ENCODE results near the gene FOXN3. TPM values are rescaled to one million over a fixed set of nuclear protein-coding genes. Genes with fewer than 3 reads are reported as not detected.
"Not testable (repeated sequence)": the region's sequence is repeated elsewhere in the genome, so short reads cannot be mapped to it uniquely, and the experiment has no call there.

Gene FOXN3
- total RNA-seq, 1 donor = 105 TPM

DNA sequence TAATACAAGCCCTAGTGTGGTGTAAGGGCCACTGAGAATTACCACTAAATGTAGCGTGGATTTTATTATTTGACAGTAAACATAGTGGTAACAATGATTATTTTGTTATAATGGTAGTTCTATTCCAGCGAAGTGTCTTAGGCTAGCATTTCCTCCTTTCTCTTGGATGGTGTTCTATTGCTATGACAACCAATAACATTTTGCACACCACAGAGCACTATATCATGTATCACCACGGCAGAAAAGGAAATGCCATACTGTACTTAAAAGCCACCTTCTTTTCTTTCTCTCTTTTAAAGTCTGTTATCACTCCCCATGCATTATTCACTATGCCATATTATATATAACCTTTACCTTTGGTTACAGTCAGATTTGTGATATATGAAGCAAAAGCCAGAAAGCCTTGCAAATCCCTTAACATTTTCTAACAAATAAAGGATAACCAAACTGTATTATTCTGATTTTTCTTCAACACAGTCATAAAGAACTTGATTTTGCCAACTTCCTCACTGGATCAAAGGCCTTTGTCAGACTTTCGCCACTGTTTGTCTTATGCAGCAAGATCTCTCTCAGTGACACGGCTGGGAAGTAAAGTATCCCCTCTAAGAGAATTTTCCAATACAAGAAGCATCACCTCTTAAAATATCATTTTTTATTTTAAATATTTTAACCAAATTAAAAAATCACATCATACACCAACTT is 195.8 kb downstream of the FOXN3 start:
- H3K4me1 ChIP-seq (ENCODE audit: insufficient read depth, low read length) = peaks cover 14% of the 10 kb centered on the region
- H3K4me3 ChIP-seq (ENCODE audit: low read length) = no peak overlapping the region
- no peaks in the 10 kb centered on the region for H3K9me3 ChIP-seq (ENCODE audit: low read depth, low read length)

DNA sequence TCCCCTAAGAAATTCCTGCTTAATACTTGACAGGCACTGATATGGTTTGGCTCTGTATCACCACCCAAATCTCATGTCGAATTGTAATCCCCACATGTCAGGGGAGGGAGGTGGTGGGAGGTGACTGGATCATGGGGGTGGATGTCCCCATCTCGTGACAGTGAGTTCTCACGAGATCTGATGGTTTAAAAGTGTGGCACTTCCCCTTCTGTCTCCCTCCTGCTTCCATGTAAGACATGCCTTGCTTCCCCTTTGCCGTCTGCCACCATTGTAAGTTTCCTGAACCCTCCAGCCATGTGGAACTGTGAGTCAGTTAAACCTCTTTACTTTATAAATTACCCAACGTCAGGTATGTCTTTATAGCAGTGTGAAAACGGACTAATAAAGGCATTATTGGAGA is 198.0 kb downstream of the FOXN3 start:
- no peaks in the 10 kb centered on the region for H3K27me3 ChIP-seq (ENCODE audit: insufficient read depth, low read length)
- no peaks in the 10 kb centered on the region for H3K9me3 ChIP-seq (ENCODE audit: low read depth, low read length)
- H3K4me1 ChIP-seq (ENCODE audit: insufficient read depth, low read length) = peaks cover 8% of the 10 kb centered on the region
- no peak overlapping the region for H3K4me3 ChIP-seq (ENCODE audit: low read length)

More for the DNA sequence above, 195.8 kb downstream of the FOXN3 start:
- H3K27me3 ChIP-seq (ENCODE audit: insufficient read depth, low read length) = no peaks in the 10 kb centered on the region

- no peak overlapping the region for H3K4me3 ChIP-seq (ENCODE audit: low read length)
- H3K27me3 ChIP-seq (ENCODE audit: insufficient read depth, low read length) = no peaks in the 10 kb centered on the region
- peaks cover 8% of the 10 kb centered on the region for H3K4me1 ChIP-seq (ENCODE audit: insufficient read depth, low read length)
- no peaks in the 10 kb centered on the region for H3K9me3 ChIP-seq (ENCODE audit: low read depth, low read length)
Measured at GRCh38 chr14:89217891-89218290, 199.1 kb downstream of the FOXN3 start.

- no peak overlapping the region for H3K4me3 ChIP-seq (ENCODE audit: low read length)
- no peaks in the 10 kb centered on the region for H3K9me3 ChIP-seq (ENCODE audit: low read depth, low read length)
- H3K27me3 ChIP-seq (ENCODE audit: insufficient read depth, low read length) = no peaks in the 10 kb centered on the region
- H3K4me1 ChIP-seq (ENCODE audit: insufficient read depth, low read length) = peaks cover 2% of the 10 kb centered on the region
Measured at GRCh38 chr14:89215531-89215930, 201.5 kb downstream of the FOXN3 start.

DNA sequence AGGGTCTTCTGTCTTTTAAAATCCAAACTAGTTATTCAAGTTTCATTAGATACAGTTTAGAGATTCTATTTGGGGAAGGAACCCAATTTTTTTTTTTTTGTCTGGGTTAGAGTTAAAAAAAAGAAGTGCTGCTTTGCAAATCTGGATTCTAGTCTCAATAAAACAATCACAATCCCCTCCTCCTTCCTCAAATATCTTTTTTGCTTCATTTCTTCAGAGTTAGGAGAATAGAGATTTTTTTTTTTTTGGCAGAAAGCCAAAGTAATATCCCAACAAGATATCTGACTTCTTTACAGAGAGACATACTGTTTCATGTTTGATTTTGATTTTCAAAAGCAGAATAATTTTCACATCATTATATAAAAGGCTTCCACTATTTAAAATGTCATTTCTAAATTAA is 201.9 kb downstream of the FOXN3 start:
- H3K27me3 ChIP-seq (ENCODE audit: insufficient read depth, low read length) = no peaks in the 10 kb centered on the region
- H3K4me1 ChIP-seq (ENCODE audit: insufficient read depth, low read length) = no peaks in the 10 kb centered on the region
- H3K4me3 ChIP-seq (ENCODE audit: low read length) = no peak overlapping the region
- no peaks in the 10 kb centered on the region for H3K9me3 ChIP-seq (ENCODE audit: low read depth, low read length)

- Histone ChIP-seq H3K27me3 (ENCODE audit: insufficient read depth, low read length) (no peaks in the 10 kb centered on the region), H3K4me3 (ENCODE audit: low read length) (no peak overlapping the region), H3K9me3 (ENCODE audit: low read depth, low read length) (no peaks in the 10 kb centered on the region), H3K4me1 (ENCODE audit: insufficient read depth, low read length) (no peaks in the 10 kb centered on the region)
Measured at GRCh38 chr14:89214221-89214965, 202.6 kb downstream of the FOXN3 start.

DNA sequence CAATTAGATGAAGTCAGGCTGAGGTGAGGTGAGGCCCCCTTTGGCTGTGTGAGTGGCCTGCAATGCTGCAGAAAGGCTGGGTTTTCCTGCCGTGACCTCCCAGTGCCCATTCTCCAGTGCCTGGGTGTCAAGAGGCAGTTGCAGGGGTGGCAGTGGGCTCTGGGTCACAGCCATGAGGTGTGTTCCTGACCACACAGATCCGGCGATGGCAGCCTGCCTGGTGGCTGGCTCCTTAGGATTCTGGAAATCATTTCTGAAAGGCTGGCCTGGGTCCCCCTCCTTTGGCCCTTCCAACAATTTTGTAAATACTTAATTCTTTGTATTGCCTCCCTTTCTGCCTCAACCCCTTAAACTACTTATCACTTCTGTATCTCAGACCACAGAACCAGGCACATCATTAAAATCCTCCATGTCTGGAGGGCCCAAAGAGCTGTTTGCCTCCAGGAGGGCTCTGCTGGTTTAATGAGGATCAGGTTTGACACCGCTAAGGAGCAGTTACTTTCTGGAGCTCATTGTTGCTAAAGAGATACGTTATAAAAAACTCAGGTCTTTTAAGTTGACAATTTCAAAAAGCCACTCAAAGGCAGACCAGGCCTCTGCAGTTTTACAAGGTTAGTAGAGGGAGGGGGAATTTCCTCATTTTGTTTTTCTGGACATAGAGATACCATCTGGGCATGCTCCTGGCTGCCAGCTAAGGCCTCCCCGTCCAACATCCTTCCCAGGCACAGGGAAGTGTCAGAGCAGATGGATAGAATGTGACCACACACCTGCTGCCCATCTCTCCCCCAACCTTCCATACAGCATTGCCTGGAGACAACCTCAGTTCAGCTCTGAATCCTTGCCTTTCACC is 204.4 kb downstream of the FOXN3 start:
- Histone ChIP-seq H3K27me3 (ENCODE audit: insufficient read depth, low read length) (no peaks in the 10 kb centered on the region), H3K4me1 (ENCODE audit: insufficient read depth, low read length) (no peaks in the 10 kb centered on the region), H3K4me3 (ENCODE audit: low read length) (no peak overlapping the region), H3K9me3 (ENCODE audit: low read depth, low read length) (no peaks in the 10 kb centered on the region)

DNA sequence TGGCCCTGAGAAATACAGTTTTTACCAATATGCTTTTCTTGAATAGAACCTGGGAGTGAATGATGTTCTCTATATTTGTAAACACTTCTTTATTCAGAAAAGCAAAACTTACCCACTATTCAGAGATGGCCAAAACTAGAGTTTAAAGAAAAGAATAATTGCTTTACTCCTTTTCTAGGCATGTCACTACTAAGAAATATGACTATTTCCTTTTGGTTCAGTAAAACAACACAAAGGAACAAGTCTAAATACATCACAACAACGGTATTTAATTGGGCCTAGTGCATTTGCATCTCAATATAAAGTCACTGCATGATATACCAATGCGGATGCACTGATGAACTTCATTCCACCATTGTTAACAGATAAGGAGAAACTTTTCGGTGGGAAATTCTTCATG is 207.5 kb downstream of the FOXN3 start:
- H3K9me3 ChIP-seq (ENCODE audit: low read depth, low read length) = no peaks in the 10 kb centered on the region
- no peaks in the 10 kb centered on the region for H3K27me3 ChIP-seq (ENCODE audit: insufficient read depth, low read length)
- no peaks in the 10 kb centered on the region for H3K4me1 ChIP-seq (ENCODE audit: insufficient read depth, low read length)
- no peak overlapping the region for H3K4me3 ChIP-seq (ENCODE audit: low read length)

DNA sequence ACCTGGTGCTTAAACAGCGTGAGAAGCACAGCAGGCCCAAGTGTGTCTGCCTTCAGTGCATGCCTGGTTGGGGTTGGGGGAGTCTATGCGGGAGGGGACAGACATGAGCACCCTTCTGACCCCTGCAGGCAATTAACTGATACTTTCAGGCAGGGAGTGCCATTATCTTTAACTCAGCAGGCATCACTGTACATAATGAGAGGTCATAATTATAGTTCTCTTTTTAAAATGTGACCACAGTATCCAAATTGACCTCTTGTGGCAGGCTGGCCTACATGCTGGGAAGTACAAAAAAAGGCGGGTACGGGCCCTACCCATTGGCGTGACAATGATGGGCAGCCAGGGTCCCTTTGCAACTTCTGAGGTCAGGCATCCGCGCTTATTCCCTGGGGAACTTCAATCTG is 209.1 kb downstream of the FOXN3 start:
- Histone ChIP-seq H3K27me3 (ENCODE audit: insufficient read depth, low read length) (no peaks in the 10 kb centered on the region), H3K9me3 (ENCODE audit: low read depth, low read length) (no peaks in the 10 kb centered on the region), H3K4me1 (ENCODE audit: insufficient read depth, low read length) (peaks cover 12% of the 10 kb centered on the region), H3K4me3 (ENCODE audit: low read length) (no peak overlapping the region)

- Histone ChIP-seq H3K27me3 (ENCODE audit: insufficient read depth, low read length) (no peaks in the 10 kb centered on the region), H3K4me3 (ENCODE audit: low read length) (no peak overlapping the region), H3K9me3 (ENCODE audit: low read depth, low read length) (no peaks in the 10 kb centered on the region), H3K4me1 (ENCODE audit: insufficient read depth, low read length) (peaks cover 26% of the 10 kb centered on the region)
Measured at GRCh38 chr14:89206389-89207031, 210.5 kb downstream of the FOXN3 start.

- no peaks in the 10 kb centered on the region for H3K9me3 ChIP-seq (ENCODE audit: low read depth, low read length)
- H3K4me3 ChIP-seq (ENCODE audit: low read length) = no peak overlapping the region
- peaks cover 28% of the 10 kb centered on the region for H3K4me1 ChIP-seq (ENCODE audit: insufficient read depth, low read length)
- H3K27me3 ChIP-seq (ENCODE audit: insufficient read depth, low read length) = no peaks in the 10 kb centered on the region
Measured at GRCh38 chr14:89205137-89205740, 211.8 kb downstream of the FOXN3 start.

DNA sequence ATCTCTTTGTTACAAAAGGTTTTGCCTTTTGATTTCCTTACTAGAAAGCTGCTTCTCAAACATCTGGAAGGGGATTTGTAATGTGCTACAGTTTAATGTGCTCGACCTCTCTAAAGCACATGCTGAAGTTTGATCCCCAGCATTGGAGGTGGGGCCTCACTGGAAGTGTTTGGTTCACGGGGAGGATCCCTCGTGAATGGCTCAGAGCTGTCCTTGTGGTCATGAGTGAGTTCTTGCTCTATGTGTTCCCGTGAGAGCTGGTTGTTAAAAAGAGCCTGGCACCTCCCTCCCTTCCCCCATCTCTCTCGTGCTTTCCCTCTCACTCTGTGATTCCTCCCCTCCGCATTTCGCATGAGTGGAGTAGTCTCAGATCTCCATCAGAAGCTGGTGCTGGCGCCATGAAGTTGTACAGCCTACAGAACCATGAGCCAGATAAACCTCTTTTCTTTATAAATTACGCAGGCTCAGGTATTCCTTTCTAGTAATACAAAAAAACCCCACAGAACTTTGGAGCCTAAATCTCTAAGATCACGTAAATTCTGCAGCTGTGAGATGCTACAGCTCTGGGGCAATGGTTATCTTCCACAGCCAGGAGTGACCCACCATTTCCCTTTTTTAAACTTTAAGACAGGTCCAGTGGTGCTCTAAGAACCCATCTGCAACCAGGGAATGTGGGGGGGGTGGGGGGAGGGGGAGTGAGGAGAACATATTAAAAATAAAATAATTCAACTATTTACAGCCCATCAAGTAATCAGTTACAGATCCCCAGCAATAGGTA is 214.4 kb downstream of the FOXN3 start:
- H3K27me3 ChIP-seq (ENCODE audit: insufficient read depth, low read length) = no peaks in the 10 kb centered on the region
- H3K4me1 ChIP-seq (ENCODE audit: insufficient read depth, low read length) = peaks cover 33% of the 10 kb centered on the region
- H3K9me3 ChIP-seq (ENCODE audit: low read depth, low read length) = no peaks in the 10 kb centered on the region
- no peak overlapping the region for H3K4me3 ChIP-seq (ENCODE audit: low read length)

DNA sequence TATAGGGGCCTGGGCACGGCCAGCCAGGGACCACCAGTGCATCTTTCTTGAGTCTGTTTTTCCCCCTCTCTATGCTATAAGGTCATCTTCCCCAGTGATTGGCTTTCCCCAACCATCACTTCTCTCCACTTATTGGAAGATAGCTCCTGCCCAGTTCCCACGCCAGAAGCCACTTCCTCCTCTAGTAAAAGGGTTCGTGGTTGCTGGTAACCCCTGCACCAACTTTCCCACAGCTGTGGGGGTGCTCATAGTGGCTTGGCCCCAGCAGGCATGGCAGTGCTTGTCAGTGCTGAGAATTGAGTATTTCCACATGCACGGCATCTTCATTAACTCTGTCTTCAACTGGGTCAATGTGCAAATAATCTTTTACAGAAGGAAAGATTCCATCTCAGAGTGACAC is 215.4 kb downstream of the FOXN3 start:
- no peak overlapping the region for H3K4me3 ChIP-seq (ENCODE audit: low read length)
- peaks cover 33% of the 10 kb centered on the region for H3K4me1 ChIP-seq (ENCODE audit: insufficient read depth, low read length)
- H3K9me3 ChIP-seq (ENCODE audit: low read depth, low read length) = no peaks in the 10 kb centered on the region
- H3K27me3 ChIP-seq (ENCODE audit: insufficient read depth, low read length) = no peaks in the 10 kb centered on the region

GRCh38 chr14:89199357-89199756 is 217.7 kb downstream of the FOXN3 start:
- not testable (repeated sequence) for H3K9me3 ChIP-seq (ENCODE audit: low read depth, low read length)

More at GRCh38 chr14:89199357-89199756, 217.7 kb downstream of the FOXN3 start:
- not testable (repeated sequence) for H3K4me3 ChIP-seq (ENCODE audit: low read length); H3K27me3 ChIP-seq (ENCODE audit: insufficient read depth, low read length)
- peaks cover 33% of the 10 kb centered on the region for H3K4me1 ChIP-seq (ENCODE audit: insufficient read depth, low read length)

Data from mononuclear cell (primary cell).